NK-92 (cell line): ENCODE results near the gene KPNA4.
"Not testable (repeated sequence)": the region's sequence is repeated elsewhere in the genome, so short reads cannot be mapped to it uniquely, and the experiment has no call there.

Experiments
- DNase-seq: peaks from one replicate; lab custom pipeline; 2025; ENCODE audit not compliant: unreplicated experiment; lab: John Stamatoyannopoulos, UW

KPNA4 gene

GRCh38 chr3:160573955-160574525 is 8.7 kb upstream of the KPNA4 start:
- not testable (repeated sequence) for DNase-seq

DNA sequence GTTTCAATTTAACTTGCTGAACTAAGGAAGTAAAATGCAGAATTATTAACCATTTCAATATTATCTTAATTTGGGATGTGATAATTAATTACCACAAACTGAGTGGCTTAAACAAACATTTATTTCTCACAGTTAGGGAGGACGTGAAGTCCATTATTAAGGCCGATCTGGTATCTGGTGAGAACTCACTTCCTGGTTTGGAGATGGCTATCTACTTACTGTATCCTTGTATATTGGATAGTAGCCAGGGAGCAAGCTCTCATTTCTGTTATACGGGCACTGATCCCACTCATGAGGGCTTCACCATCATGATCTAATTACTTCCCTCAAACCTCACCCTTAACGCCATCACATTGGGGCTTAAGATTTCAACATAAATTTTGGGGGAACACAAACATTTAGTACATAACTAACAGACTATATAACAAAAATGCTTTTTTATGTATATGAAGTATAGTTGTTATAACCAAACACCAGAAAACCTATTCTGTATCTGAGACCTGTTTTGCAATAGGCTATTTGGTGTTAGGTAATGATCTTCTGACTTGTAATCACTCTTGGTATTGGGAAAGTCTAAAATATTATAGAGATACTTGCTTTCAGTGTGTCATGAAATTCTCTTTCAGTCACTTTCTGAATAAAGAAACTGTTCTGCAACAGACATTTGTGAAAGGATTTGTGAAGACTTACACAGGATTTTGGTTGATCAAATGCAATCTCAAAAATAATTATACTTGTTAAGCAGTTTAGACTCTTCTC is 4.7 kb upstream of the KPNA4 start:
- no peak for DNase-seq

DNA sequence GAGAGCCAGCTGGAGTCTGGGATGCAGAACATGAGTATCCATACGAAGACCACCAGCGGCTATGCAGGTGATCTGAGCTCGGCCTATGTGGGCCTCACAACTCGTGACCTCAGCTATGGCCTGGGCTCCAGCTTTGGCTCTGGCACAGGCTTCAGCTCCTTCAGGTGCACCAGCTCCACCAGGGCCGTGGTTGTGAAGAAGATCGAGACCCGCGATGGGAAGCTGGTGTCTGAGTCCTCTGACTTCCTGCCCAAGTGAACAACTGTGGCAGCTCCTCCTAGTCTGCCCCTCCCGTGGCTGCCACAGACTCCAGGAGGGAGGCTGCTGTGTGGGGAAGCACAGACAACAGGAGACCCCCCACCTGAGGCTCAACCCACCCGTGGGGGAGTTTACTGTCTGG is 3.6 kb upstream of the KPNA4 start:
- DNase-seq = no peak

DNA sequence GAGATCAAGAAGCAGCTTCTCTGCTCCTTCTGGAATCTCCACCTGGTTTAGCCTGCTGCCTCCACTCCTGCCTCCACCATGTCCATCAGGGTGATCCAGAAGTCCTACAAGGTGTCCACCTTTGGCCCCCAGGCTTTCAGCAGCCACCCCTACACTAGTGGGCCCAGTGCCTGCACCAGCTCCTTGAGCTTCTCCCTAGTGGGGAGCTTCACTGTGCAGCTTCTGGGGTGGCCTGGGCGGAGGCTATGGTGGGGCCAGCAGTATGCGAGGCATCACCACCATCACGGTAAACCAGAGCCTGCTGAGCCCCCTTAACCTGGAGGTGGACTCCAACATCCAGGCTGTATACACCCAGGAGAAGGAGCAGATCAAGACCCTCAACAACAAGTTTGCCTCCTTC is 2.4 kb upstream of the KPNA4 start:
- DNase-seq = no peak

GRCh38 chr3:160566499-160566898 is 1.1 kb upstream of the KPNA4 start:
- DNase-seq = no peak

GRCh38 chr3:160564949-160565441 is 376 bp downstream of the KPNA4 start:
- no peak for DNase-seq

DNA sequence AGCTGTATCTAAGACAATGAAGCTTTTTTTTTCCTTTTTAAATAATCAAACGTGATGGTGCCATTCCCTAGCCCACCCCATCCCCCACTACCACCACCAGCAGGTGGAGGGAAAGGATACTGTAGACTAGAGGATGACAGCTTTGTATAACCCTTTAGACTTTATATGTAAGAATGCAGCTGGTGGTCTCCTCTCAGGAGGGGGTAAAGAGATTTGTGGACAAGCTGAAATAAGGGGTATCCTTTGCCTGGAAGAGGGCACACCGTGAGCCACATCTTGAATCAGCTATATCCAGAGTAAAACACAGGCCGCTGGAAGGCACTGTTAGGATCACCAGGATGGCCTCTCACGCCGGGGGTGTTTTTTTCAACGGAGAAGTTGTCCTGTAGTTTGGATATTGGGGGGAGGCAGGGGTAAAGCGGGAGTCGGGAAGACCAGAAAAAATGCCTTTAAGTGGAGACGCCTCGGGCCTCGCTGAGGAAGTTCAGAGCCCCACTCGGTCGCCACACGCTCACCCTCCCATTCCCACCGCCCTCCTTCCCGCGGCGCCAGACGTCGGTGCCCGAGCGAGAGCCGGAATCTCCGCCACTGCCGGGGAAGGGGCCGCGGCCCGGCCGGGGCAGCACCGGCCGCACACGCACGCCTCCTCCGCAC is 986 bp downstream of the KPNA4 start:
- DNase-seq = no peak

- DNase-seq = no peak
Measured at GRCh38 chr3:160562952-160563351, 2.4 kb downstream of the KPNA4 start.

GRCh38 chr3:160557571-160557970 is 7.8 kb downstream of the KPNA4 start:
- no peak for DNase-seq

DNA sequence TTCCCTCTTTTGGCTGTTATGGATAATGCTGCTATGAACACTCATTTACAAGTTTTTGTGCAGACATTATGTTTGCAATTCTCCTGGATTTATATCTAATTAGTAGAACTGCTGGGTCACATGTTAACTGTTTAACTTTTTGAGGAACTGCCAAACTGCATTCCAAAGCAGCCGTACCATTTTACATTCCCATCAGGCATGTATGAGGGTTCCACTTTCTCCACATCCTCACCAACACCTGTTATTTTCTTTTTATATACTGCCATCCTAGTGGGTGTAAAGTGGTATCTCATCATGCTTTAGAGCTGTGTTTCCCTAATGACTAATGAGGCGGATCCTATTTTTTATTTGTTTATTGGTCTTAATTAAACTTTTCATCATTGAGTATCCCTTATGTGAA is 9.2 kb downstream of the KPNA4 start:
- no peak for DNase-seq

- no peak for DNase-seq
Measured at GRCh38 chr3:160554980-160555379, 10.4 kb downstream of the KPNA4 start.

- DNase-seq = no peak
Measured at GRCh38 chr3:160553827-160554226, 11.5 kb downstream of the KPNA4 start.

DNA sequence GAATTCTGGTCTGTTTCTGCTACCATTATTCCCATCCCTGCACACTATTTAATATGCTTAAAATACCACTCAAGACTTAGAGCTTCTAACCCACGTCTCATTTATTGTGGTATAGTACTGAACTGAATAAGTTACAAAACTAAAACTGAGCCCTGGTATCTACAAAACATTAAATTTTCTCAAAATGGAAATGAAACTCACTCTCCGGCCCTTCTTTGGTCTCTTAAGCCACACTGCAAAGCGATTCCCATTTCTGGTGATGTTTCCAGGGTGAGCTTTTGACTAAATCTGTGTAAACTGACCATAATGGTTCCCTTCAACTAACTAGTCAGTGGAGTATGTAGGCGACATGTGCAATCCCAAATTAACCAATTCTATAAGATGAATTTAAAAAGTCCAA is 18.6 kb downstream of the KPNA4 start:
- DNase-seq = no peak

DNA sequence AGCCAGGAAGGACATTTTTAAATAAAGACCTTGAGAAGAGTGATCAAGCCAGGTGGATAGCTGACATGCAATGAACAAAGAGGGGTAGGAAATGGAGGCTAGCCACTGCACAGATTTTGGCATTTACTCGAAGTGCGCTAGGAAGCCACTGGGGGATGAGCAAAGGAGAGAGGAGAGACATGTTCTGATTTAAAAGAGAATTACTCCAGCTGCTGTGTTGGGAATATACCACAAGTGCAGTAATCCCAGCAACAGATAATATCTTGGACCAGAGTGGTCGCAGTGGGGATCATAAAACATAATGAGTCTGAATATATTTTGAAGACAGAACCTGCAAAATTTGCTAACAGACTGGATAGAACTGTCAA is 19.9 kb downstream of the KPNA4 start:
- no peak for DNase-seq

- no peak for DNase-seq
Measured at GRCh38 chr3:160544844-160545503, 20.4 kb downstream of the KPNA4 start.

- no peak for DNase-seq
Measured at GRCh38 chr3:160540551-160540950, 24.8 kb downstream of the KPNA4 start.

GRCh38 chr3:160538895-160539294 is 26.5 kb downstream of the KPNA4 start:
- DNase-seq = no peak

GRCh38 chr3:160537729-160538128 is 27.6 kb downstream of the KPNA4 start:
- DNase-seq = no peak

- no peak for DNase-seq
Measured at GRCh38 chr3:160532371-160532770, 33.0 kb downstream of the KPNA4 start.

GRCh38 chr3:160531311-160531710 is 34.1 kb downstream of the KPNA4 start:
- no peak for DNase-seq

DNA sequence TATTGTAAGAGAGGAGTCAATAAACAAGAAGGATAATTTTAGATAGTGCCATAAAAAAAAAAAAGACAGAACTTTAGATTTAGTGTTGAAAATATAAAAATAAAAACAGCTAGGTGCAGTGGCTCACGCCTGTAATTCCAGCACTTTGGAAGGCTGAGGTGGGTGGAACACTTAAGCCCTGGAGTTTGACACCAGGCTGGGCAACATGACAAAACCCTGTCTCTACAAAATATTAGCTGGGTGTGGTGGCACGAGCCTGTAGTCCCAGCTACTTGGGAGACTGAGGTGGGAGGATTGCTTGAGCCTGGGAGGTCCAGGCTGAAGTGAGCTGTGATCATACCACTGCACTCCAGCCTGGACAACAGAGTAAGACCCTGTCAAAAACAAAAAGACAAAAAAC is 49.0 kb downstream of the KPNA4 start:
- DNase-seq = not testable (repeated sequence)

- no peak for DNase-seq
Measured at GRCh38 chr3:160501325-160501724, 64.0 kb downstream of the KPNA4 start.
